ENCODE data around the gene CPNE9. TPM values are rescaled to one million over a fixed set of nuclear protein-coding genes. Genes with fewer than 3 reads are reported as not detected.

Gene CPNE9
- total RNA-seq, 1 experiment from 2014 or later: not detected

DNA sequence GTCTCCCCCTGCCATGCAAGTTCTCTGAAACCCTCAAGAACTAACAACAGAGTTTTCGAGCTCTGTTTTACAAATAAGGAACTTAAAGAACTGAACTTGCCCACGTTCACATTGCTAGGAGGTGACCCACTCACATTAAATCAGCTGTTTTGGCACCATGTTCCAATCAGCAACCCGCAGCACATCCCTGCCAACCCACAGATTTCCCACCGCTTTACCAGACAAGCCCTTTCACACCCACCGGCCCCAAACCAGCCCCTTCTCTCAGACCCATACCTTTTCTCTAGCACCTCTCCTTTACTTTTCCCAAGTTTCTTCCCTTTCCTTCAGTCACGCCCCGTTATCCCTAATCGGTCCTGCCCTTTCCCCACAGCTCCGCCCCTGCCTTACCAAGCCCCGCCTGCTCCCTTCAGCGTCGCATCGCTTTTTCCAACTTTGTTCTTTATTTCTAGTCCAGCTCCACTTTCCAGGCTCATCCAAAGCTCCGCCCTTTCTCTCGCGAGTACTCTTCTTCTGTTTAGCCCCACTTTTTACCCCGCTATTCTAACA, 27.1 kb downstream of the CPNE9 start:
- no peaks in the 10 kb centered on the region for H3K9me3 ChIP-seq
- H3K27me3 Mint-ChIP-seq (ENCODE audit: insufficient read depth, unreplicated experiment): no peaks in the 10 kb centered on the region
- no peaks in the 10 kb centered on the region for H3K27me3 ChIP-seq (replicated peaks; ENCODE audit: control insufficient read depth, insufficient read depth, low read length)
- H3K36me3 ChIP-seq (ENCODE audit: control insufficient read depth, insufficient read depth, low read length): no peaks in the 10 kb centered on the region
- ChIA-PET CTCF (interaction anchor here (0.9 to 1.5 kb wide), 2 partner anchors 9 to 19 kb away, joined by 4 to 7 read pairs; partner anchors contain the start of gene OGG1), POLR2A (interaction anchor here (0.7 to 1.7 kb wide), 3 partner anchors 19 to 81 kb away, joined by 3 to 9 read pairs (median 3); partner anchors contain the start of gene OGG1)
- H3K9me3 Mint-ChIP-seq (ENCODE audit: unreplicated experiment): no peaks in the 10 kb centered on the region
- intact Hi-C loops (cut with micrococcal nuclease; ENCODE audit: unreplicated experiment): loop anchor here (1.0 to 10.0 kb wide), 3 partner anchors 19 to 376 kb away; partner anchors contain the start of genes MTMR14 and OGG1
- peaks cover 22% of the 10 kb centered on the region for H3K36me3 Mint-ChIP-seq (ENCODE audit: insufficient read depth, unreplicated experiment)
- peaks cover 7% of the 10 kb centered on the region; the same call in 1 of the 2 replicates for H3K4me1 ChIP-seq
- H3K27ac Mint-ChIP-seq (ENCODE audit: unreplicated experiment): peak overlapping the region; percentile 83
- peaks cover 23% of the 10 kb centered on the region for H3K4me1 Mint-ChIP-seq (ENCODE audit: low read depth, unreplicated experiment)
- TF ChIP-seq, protein P1, sequence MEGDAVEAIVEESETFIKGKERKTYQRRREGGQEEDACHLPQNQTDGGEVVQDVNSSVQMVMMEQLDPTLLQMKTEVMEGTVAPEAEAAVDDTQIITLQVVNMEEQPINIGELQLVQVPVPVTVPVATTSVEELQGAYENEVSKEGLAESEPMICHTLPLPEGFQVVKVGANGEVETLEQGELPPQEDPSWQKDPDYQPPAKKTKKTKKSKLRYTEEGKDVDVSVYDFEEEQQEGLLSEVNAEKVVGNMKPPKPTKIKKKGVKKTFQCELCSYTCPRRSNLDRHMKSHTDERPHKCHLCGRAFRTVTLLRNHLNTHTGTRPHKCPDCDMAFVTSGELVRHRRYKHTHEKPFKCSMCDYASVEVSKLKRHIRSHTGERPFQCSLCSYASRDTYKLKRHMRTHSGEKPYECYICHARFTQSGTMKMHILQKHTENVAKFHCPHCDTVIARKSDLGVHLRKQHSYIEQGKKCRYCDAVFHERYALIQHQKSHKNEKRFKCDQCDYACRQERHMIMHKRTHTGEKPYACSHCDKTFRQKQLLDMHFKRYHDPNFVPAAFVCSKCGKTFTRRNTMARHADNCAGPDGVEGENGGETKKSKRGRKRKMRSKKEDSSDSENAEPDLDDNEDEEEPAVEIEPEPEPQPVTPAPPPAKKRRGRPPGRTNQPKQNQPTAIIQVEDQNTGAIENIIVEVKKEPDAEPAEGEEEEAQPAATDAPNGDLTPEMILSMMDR (IDR thresholded peaks at IDR 0.05; ENCODE audit: insufficient read depth in 1 of 2, low read depth in 1 of 2, low read length in 1 of 2, severe bottlenecking in 1 of 2, unreplicated experiment in 1 of 2): no peak
- DNase-seq: no peak
- H3K4me3 ChIP-seq (ENCODE audit: low read depth, low read length): peak overlapping the region; percentile 39
- BruUV-seq (replicated peaks): no TSS peak
- H3K4me3 Mint-ChIP-seq (ENCODE audit: unreplicated experiment): peak overlapping the region; percentile 84

DNA sequence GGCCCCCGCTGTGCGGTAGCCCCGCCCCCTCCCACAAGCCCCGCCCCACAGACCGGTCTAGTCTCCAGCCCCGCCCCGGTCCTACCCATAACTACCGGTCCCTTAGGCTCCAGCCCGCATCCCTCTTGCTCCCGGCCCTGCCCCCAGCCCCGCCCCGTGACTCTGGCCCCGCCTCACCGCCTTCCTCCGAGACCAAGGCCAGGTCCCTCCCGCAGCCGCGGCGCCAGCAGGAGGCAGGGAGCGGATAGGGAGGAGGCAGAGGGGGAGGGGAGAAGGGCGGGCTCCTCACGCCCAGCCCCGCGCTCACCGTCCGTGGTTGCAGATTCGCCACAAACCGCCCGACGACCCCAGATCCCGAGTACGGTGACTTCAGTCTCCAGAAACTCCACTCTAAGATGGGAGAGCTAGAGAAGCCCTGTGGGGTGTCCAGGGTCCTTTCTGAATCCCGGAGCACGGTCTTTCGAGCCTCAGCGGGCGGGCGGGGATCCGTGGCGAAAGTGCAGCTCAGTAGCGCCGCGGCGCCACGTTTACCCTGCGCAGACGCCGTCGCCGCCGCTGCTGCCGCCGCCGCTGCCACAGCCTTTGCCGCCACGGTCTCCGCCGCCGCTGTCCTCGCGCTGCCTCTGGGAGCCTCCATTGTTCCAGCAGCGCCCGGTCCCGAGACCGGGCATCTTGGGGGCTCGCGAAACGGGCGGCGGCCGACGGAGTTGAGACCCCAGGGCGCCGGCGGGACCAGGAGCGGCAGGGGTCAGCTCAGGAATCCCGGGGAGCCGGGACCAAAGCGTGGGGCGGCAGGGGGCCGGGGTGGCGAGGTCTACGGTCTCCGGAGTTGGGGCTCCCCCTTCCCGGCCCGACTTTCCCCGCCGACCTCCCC, 27.8 kb downstream of the CPNE9 start, which contains the start of gene BRPF1:
BRPF1 (plus strand) TSS at position 530 of the 874 bp plus-strand sequence. CDS start 2,406 bp downstream, outside the sequence.
- intact Hi-C loops (cut with micrococcal nuclease; ENCODE audit: unreplicated experiment): loop anchor here (1.0 to 10.0 kb wide), 3 partner anchors 18 to 377 kb away; partner anchors contain the start of genes MTMR14 and OGG1
- TF ChIP-seq, protein P1 (IDR thresholded peaks at IDR 0.05; ENCODE audit: insufficient read depth in 1 of 2, low read depth in 1 of 2, low read length in 1 of 2, severe bottlenecking in 1 of 2, unreplicated experiment in 1 of 2): no peak
- DNase-seq: peak; percentile 98 to 99
- Histone ChIP-seq H3K27me3 (replicated peaks; ENCODE audit: control insufficient read depth, insufficient read depth, low read length) (no peaks in the 10 kb centered on the region), H3K36me3 (ENCODE audit: control insufficient read depth, insufficient read depth, low read length) (no peaks in the 10 kb centered on the region), H3K4me1 (peaks cover 7% of the 10 kb centered on the region; the same call in 1 of the 2 replicates), H3K4me3 (ENCODE audit: low read depth, low read length) (peak within 1 kb of the TSS; percentile 85), H3K9me3 (no peaks in the 10 kb centered on the region)
- no TSS peak for BruUV-seq (replicated peaks)
- Mint-ChIP-seq H3K4me1 (ENCODE audit: low read depth, unreplicated experiment) (peaks cover 23% of the 10 kb centered on the region), H3K9me3 (ENCODE audit: unreplicated experiment) (no peaks in the 10 kb centered on the region), H3K4me3 (ENCODE audit: unreplicated experiment) (peak within 1 kb of the TSS; percentile 84), H3K27me3 (ENCODE audit: insufficient read depth, unreplicated experiment) (no peaks in the 10 kb centered on the region), H3K27ac (ENCODE audit: unreplicated experiment) (peak within 1 kb of the TSS; percentile 83), H3K36me3 (ENCODE audit: insufficient read depth, unreplicated experiment) (peaks cover 27% of the 10 kb centered on the region)
- ChIA-PET CTCF (interaction anchor here (0.9 to 1.8 kb wide), 3 partner anchors 10 to 61 kb away, joined by 4 to 7 read pairs (median 4); partner anchors contain the start of genes ARPC4, OGG1 and TADA3), POLR2A (interaction anchor here (0.5 to 1.7 kb wide), 6 partner anchors 10 to 204 kb away, joined by 3 to 9 read pairs (median 3); partner anchors contain the start of gene OGG1)
